GM06990 (cell line): ENCODE data around the gene FES.

Experiments
- DNase-seq: peaks from one replicate; pipeline ENCODE4 v3.0.0-alpha.2; 2011; ENCODE audit not compliant: insufficient read length; ENCODE audit errors: extremely low read depth
- H3K27me3 ChIP-seq: replicated peaks from 2 replicates; pipeline ENCODE4 v1.6.0; 2011; ENCODE audit warnings: low read length; ENCODE audit not compliant: control insufficient read depth, insufficient read depth
- H3K36me3 ChIP-seq: 2 replicates; pipeline ENCODE4 v1.5.1; 2011; ENCODE audit warnings: low read length; ENCODE audit not compliant: control insufficient read depth, insufficient read depth
- H3K4me3 ChIP-seq: replicated peaks from 2 replicates; pipeline ENCODE4 v1.5.1; 2011; ENCODE audit warnings: low read depth, mild to moderate bottlenecking, control low read depth, low read length
- TF ChIP-seq, protein P1 (sequence below): IDR thresholded peaks from 2 replicates; pipeline ENCODE4 v1.5.1; 2011; ENCODE audit warnings: low read length, control low read depth, mild to moderate bottlenecking, inconsistent platforms; ENCODE audit not compliant: insufficient read depth, poor library complexity, severe bottlenecking

FES gene

DNA sequence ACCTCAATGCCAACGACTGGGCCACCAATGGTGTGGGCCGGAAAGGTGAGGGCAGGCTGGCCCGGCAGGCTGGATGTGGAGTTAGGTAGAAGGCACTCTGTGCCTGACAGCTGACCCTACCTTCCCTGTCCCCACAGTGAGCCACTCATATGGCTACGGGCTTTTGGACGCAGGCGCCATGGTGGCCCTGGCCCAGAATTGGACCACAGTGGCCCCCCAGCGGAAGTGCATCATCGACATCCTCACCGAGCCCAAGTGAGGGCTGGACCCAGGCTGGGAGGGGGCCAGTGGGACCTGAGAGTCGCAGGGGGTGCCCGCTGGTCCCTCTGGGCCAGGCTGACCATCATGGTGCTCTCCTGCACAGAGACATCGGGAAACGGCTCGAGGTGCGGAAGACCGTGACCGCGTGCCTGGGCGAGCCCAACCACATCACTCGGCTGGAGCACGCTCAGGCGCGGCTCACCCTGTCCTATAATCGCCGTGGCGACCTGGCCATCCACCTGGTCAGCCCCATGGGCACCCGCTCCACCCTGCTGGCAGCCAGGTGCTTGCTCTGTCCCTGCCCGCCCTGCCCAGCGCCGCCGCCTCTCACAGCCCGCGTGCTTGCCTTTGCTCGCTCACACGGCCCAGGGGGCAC, 4.5 kb upstream of the FES start:
- H3K4me3 ChIP-seq, result no peak overlapping the region
- no peak for DNase-seq
- H3K36me3 ChIP-seq, result peaks cover 38% of the 10 kb centered on the region
- TF ChIP-seq, protein P1, sequence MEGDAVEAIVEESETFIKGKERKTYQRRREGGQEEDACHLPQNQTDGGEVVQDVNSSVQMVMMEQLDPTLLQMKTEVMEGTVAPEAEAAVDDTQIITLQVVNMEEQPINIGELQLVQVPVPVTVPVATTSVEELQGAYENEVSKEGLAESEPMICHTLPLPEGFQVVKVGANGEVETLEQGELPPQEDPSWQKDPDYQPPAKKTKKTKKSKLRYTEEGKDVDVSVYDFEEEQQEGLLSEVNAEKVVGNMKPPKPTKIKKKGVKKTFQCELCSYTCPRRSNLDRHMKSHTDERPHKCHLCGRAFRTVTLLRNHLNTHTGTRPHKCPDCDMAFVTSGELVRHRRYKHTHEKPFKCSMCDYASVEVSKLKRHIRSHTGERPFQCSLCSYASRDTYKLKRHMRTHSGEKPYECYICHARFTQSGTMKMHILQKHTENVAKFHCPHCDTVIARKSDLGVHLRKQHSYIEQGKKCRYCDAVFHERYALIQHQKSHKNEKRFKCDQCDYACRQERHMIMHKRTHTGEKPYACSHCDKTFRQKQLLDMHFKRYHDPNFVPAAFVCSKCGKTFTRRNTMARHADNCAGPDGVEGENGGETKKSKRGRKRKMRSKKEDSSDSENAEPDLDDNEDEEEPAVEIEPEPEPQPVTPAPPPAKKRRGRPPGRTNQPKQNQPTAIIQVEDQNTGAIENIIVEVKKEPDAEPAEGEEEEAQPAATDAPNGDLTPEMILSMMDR, result no peak
- no peaks in the 10 kb centered on the region for H3K27me3 ChIP-seq

DNA sequence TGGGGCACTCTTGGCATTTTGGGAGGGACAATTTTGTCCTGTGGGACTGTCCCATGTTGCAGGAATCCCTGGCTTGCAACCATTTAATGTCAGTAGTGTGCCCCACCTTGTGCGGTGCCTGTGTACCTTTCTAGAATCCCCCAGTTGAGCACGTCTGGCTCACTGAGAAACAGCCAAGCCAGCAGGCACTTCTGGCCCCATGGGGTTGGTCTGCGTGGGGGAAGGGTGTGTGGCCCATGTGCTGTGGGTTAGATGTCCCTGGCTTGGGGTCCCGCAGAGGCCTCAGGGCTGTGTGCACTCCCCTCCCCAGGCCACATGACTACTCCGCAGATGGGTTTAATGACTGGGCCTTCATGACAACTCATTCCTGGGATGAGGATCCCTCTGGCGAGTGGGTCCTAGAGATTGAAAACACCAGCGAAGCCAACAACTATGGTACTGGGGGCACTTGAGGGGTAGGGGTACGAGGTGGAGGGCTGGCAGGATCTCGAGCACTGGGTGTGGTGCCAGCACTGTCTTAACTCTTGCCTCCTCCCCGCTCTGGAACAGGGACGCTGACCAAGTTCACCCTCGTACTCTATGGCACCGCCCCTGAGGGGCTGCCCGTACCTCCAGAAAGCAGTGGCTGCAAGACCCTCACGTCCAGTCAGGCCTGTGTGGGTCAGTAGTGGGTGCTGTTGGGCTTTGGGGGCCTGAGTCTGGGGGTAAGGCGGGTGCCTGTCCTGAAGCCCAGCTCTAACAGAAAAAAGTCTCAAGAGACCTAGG, 3.7 kb upstream of the FES start:
- TF ChIP-seq, protein P1, result no peak
- no peak for DNase-seq
- H3K27me3 ChIP-seq, result no peaks in the 10 kb centered on the region
- H3K4me3 ChIP-seq, result no peak overlapping the region
- H3K36me3 ChIP-seq, result peaks cover 38% of the 10 kb centered on the region

DNA sequence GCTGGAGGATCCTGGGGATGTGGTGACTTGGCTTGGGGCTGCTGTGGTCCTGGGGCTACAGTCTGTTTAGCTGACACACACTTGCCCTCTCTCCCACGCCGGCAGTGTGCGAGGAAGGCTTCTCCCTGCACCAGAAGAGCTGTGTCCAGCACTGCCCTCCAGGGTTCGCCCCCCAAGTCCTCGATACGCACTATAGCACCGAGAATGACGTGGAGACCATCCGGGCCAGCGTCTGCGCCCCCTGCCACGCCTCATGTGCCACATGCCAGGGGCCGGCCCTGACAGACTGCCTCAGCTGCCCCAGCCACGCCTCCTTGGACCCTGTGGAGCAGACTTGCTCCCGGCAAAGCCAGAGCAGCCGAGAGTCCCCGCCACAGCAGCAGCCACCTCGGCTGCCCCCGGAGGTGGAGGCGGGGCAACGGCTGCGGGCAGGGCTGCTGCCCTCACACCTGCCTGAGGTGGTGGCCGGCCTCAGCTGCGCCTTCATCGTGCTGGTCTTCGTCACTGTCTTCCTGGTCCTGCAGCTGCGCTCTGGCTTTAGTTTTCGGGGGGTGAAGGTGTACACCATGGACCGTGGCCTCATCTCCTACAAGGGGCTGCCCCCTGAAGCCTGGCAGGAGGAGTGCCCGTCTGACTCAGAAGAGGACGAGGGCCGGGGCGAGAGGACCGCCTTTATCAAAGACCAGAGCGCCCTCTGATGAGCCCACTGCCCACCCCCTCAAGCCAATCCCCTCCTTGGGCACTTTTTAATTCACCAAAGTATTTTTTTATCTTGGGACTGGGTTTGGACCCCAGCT, 2.9 kb upstream of the FES start:
- Histone ChIP-seq H3K27me3 (no peaks in the 10 kb centered on the region), H3K4me3 (no peak overlapping the region), H3K36me3 (peaks cover 35% of the 10 kb centered on the region)
- peak; percentile 10 for DNase-seq
- TF ChIP-seq, protein P1, result no peak

DNA sequence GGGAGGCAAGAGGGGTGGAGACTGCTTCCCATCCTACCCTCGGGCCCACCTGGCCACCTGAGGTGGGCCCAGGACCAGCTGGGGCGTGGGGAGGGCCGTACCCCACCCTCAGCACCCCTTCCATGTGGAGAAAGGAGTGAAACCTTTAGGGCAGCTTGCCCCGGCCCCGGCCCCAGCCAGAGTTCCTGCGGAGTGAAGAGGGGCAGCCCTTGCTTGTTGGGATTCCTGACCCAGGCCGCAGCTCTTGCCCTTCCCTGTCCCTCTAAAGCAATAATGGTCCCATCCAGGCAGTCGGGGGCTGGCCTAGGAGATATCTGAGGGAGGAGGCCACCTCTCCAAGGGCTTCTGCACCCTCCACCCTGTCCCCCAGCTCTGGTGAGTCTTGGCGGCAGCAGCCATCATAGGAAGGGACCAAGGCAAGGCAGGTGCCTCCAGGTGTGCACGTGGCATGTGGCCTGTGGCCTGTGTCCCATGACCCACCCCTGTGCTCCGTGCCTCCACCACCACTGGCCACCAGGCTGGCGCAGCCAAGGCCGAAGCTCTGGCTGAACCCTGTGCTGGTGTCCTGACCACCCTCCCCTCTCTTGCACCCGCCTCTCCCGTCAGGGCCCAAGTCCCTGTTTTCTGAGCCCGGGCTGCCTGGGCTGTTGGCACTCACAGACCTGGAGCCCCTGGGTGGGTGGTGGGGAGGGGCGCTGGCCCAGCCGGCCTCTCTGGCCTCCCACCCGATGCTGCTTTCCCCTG, 2.2 kb upstream of the FES start:
- Histone ChIP-seq H3K27me3 (no peaks in the 10 kb centered on the region), H3K36me3 (peaks cover 28% of the 10 kb centered on the region), H3K4me3 (no peak overlapping the region)
- TF ChIP-seq, protein P1, result no peak
- DNase-seq, result peak; percentile 7

DNA sequence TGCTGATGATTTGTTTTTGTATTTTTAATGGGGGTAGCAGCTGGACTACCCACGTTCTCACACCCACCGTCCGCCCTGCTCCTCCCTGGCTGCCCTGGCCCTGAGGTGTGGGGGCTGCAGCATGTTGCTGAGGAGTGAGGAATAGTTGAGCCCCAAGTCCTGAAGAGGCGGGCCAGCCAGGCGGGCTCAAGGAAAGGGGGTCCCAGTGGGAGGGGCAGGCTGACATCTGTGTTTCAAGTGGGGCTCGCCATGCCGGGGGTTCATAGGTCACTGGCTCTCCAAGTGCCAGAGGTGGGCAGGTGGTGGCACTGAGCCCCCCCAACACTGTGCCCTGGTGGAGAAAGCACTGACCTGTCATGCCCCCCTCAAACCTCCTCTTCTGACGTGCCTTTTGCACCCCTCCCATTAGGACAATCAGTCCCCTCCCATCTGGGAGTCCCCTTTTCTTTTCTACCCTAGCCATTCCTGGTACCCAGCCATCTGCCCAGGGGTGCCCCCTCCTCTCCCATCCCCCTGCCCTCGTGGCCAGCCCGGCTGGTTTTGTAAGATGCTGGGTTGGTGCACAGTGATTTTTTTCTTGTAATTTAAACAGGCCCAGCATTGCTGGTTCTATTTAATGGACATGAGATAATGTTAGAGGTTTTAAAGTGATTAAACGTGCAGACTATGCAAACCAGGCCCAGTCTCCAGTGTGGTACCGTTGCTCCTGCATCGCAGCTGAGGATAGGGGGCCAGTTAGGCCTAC, 1.4 kb upstream of the FES start:
- TF ChIP-seq, protein P1, result no peak
- Histone ChIP-seq H3K36me3 (peaks cover 24% of the 10 kb centered on the region), H3K27me3 (no peaks in the 10 kb centered on the region)

More for the DNA sequence above, 1.4 kb upstream of the FES start:
- DNase-seq, result peak; percentile 3
- H3K4me3 ChIP-seq, result no peak overlapping the region
